GM18511 (cell line): ENCODE data around the gene MXRA8.
"Not testable (repeated sequence)": the region's sequence is repeated elsewhere in the genome, so short reads cannot be mapped to it uniquely, and the experiment has no call there.

Source experiments
- ATAC-seq: cut with Tn5 transposase; IDR thresholded peaks from one replicate; pipeline ENCODE4 v1.9.1; 2021; ENCODE audit warnings: mild to moderate bottlenecking, moderate library complexity; ENCODE audit not compliant: unreplicated experiment

Gene MXRA8

GRCh38 chr1:1393428-1393827, 35.1 kb upstream of the MXRA8 start:
- ATAC-seq = no peak

DNA sequence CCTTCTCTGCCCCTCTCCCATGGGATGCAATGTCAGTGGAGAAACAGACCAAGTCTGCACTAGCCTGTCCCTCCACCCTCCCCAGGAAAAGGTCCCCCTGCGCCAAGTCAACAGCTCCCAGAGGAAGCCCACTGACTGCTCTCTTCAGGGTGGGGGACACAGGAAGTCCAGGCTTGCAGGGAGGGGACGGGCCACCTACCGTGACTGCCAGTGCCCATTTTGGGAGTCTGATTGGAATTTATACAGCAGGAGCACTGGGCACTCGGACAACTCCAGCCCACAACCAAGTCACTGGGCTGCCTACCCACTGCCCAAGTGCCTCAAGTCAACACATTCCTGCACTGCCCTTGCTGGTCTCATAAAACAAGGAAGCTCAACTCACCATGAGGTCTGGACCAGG, 34.7 kb upstream of the MXRA8 start:
- ATAC-seq = no peak

DNA sequence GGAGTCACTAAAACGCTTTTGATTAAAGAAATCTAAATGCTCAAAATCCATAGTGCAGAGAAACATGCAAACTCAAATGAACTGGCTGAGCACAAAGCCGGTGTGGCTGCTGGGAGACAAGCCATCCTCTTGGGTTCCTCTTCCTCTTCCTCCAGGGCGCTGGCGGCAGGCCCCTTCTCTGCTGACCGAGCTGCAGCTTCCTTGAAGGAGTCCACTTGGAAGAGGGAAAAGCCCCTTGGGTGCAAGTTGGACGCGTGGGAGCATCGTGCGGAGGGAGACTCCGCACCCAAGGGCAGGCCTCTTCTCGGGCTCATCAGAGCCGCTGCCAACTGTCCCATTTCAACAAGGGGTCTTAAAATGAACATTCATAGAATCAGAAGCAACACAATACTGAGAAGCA, 32.9 kb upstream of the MXRA8 start:
- ATAC-seq = no peak

- no peak for ATAC-seq
Measured at GRCh38 chr1:1390675-1391074, 32.3 kb upstream of the MXRA8 start.

- no peak for ATAC-seq
Measured at GRCh38 chr1:1388078-1388472, 29.7 kb upstream of the MXRA8 start.

DNA sequence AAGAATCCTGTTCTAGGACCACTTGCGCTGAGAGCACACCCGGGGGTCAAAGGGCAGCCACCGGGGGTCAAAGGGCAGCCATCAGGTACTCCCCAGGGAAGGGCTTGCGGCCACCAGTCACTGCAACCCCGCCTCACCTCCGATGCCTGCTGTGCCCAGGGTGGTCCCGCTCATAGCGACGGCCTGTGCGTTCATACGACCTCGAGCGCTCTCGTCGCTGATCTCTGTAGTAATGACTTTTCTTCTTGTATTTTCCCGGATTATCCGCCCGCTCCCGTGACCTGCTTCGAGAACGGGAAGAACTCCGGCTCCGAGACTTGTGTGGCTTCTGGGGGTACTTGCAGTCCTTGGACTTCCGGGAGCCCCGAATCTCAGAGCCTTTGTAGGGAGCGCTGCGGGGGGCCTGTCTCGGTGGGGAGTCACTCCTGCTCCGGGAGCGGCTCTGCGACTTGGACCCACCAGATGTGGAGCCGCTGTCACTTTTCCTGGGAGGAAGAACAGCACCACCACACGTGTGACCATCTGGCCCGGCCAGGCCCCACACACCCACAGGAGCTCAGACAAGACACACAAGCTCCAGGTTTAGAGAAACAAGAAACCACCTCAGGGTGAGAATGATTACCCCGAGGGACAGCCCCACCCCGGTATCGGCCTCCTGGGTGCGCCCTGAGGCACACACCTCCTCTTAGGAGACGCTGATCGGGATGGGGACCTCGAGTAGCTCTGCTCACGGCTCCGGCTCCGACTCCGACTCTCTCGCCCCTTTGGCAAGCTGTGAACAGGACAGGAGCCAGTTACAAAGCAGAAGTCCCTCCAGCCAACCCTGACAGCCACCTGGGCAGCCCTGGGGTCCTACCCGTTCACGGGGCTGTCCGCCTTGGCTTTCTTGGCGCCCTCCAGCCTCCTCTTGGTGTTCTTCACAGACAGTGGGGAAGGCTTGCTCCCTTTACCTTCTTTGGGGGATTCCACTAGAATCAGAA, 29.0 kb upstream of the MXRA8 start:
- no peak for ATAC-seq

DNA sequence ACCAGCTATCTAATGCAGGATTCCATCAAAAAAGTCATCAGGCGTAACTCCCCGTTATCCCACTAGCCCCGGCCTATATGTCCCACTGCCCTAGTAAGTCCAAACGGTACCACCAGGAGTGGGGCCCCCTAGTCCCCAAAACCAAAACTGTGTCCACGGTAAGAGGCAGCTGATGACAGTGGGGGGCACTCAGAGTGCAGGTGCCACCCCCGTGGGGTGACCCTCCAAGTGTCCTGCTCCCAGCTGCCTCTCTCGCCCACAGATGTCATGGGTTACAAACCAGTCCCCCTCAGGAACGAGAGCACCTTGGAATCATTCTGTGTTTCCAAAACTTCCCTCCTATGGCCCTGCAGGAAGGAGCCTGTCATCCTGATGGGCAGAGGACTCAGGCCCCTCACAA, 27.6 kb upstream of the MXRA8 start:
- ATAC-seq = no peak

- ATAC-seq = not testable (repeated sequence)
Measured at GRCh38 chr1:1385339-1385738, 27.0 kb upstream of the MXRA8 start.

DNA sequence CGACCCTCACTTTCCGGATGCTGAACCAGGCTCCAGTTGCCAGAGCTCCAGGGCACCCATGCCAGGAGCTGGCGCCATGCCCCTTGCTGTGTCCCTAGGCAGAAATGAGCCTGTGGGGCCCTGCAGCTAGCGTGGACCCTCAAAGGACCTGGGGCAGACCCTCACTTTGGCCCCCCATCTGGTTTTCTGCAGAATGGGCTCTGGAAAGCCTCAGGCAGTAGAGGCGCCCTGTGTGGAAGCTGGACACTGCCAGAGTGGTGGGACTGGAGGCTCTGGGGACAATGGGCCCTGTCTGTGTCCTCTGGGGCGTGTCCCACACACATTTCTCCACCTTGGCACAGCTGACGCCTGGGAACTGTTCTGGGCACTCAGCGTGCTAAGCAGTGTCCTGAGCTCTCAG, 22.9 kb upstream of the MXRA8 start:
- ATAC-seq = no peak

DNA sequence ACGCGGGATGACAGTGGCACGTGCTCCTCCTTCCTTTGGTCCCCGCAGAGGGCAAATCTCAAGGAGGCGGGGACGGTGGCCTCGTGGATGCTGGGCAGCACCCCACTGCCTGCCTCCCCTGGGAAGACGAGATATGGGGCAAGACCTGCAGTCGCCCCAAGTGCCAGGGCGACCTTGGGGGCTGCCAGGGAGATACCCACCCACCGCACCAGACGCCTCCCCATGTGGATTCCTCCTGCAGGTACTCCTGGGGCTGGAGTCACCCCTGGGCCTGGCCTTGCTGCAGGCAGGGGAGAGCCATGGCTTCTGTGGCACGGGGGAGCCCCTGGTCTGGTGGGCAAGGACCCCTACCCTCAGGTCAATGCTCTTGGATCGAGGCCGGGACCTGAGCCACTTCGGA, 22.5 kb upstream of the MXRA8 start:
- no peak for ATAC-seq

GRCh38 chr1:1377540-1378205, 19.3 kb upstream of the MXRA8 start:
- ATAC-seq = no peak

DNA sequence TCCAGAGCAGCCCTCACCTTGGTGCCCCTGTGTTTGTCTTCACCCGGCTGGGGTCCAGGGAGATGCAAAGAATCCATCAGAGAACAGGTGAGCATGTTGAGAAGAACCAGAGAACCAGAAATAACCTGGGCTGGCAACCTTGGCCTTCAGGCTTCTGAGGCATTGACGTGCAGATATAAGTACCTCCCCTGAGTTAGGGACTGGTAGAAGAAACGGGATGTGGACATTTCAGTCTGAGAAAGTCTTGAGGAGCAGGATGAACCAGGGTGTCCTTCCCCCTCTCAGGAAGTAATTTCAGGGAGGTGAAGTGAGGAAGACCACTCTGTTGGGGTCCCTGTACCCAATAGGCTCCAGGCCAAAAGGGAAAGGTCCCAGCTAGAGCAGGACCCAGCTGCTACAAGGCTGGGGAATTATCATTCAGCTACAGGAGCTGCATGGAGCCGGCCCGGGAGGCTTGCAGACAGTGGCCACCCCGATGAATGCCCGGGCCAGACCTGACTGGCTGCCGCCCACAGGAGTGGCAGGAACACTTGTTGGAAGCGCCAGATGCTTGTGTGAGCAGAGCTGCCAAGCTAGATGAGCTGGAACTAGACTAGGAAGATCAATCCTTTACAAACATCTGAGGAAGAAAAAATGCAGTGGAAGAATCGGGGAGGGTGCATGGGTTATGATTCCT, 18.3 kb upstream of the MXRA8 start:
- no peak for ATAC-seq

GRCh38 chr1:1374929-1375662, 16.7 kb upstream of the MXRA8 start, which contains the start of gene AURKAIP1:
TSS of gene AURKAIP1 (minus strand) at chr1:1375207. CDS start at chr1:1374756, 451 bp downstream.
- ATAC-seq = peak; percentile 86

DNA sequence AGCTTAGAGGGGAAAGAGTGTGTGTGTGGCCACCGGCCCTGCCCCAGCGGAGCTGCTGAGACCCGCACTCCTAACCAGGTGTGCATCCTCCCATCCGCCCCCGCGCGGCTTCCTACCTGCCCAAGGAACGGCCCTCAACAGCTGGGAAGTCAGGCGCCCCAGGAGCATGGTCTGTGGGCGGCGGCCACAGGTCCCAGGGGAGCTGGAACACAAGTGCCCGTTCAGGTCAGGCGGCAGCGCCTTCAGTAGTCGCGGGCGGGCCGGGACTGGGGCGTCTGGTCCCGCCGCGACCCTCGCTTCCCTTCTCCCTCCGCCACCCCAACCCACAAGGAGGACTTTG, 16.2 kb upstream of the MXRA8 start:
- ATAC-seq = peak; percentile 6

DNA sequence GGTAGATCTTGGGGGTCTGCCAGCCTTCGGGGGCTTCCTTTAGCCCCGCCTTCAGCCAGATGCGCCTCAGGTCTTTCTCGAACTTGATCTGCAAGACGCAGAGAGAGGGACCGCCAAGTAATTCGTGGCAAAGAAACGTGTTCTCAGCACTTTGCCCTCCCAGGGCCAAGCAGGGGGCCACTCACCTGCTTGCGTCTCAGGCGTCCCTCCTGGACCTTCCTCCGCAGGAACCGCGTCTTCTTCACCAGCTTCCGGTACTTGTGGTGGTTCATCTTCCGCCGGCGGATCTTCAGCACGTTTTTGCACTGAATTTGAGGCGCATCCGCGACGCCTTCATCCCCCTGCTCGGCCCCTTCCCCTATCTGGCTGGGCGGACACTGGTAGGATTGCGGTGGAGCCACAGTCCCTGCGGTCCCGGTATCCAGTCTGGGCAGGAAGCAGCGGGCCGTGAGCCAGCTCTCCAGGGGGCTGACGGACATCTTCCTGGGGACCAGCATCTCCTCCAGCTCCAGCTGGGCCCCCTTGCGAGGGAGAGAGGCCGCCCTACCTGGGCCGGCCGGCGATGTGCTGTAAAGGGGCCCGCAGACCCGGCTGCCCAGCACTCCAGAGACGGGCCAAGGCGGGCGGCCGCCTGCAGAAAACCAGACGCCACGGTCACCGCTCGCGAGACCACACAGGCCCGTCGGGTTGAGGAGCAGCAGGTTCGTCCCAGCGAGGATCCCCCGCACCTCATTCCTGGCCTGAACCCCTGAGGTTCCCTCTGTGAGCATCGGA, 15.6 kb upstream of the MXRA8 start:
- no peak for ATAC-seq

GRCh38 chr1:1373051-1373814, 14.9 kb upstream of the MXRA8 start:
- ATAC-seq = no peak

GRCh38 chr1:1371746-1372711, 13.7 kb upstream of the MXRA8 start:
- ATAC-seq = no peak

DNA sequence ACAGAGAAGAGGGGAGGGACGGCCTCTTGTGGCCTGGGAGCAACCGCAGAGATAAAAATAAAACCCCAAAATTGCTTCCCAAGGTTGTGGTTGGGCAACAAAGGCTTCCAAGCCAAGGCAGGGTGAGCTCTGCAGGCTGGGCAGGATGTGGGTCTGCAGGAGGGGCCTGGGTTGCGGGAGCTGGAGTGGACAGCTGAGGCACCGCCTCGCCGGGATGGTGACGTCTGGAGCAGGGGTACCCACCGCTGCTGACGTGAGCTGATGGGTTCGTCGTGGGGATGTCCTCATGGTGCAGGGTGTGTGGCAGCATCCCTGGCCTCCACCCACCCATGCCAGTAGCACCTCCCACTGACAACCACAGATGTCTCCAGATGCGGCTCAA, 13.0 kb upstream of the MXRA8 start:
- no peak for ATAC-seq
